HG03108 (cell line): Measurements from ENCODE around the gene CACNA2D4.
"Not testable (repeated sequence)": the region's sequence is repeated elsewhere in the genome, so short reads cannot be mapped to it uniquely, and the experiment has no call there.

Experiments used
- ATAC-seq: cut with Tn5 transposase; IDR thresholded peaks from one replicate; pipeline ENCODE4 v1.9.1; 2021; ENCODE audit warnings: moderate library complexity; ENCODE audit not compliant: unreplicated experiment

CACNA2D4 gene, protein sequence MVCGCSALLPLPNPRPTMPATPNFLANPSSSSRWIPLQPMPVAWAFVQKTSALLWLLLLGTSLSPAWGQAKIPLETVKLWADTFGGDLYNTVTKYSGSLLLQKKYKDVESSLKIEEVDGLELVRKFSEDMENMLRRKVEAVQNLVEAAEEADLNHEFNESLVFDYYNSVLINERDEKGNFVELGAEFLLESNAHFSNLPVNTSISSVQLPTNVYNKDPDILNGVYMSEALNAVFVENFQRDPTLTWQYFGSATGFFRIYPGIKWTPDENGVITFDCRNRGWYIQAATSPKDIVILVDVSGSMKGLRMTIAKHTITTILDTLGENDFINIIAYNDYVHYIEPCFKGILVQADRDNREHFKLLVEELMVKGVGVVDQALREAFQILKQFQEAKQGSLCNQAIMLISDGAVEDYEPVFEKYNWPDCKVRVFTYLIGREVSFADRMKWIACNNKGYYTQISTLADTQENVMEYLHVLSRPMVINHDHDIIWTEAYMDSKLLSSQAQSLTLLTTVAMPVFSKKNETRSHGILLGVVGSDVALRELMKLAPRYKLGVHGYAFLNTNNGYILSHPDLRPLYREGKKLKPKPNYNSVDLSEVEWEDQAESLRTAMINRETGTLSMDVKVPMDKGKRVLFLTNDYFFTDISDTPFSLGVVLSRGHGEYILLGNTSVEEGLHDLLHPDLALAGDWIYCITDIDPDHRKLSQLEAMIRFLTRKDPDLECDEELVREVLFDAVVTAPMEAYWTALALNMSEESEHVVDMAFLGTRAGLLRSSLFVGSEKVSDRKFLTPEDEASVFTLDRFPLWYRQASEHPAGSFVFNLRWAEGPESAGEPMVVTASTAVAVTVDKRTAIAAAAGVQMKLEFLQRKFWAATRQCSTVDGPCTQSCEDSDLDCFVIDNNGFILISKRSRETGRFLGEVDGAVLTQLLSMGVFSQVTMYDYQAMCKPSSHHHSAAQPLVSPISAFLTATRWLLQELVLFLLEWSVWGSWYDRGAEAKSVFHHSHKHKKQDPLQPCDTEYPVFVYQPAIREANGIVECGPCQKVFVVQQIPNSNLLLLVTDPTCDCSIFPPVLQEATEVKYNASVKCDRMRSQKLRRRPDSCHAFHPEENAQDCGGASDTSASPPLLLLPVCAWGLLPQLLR

DNA sequence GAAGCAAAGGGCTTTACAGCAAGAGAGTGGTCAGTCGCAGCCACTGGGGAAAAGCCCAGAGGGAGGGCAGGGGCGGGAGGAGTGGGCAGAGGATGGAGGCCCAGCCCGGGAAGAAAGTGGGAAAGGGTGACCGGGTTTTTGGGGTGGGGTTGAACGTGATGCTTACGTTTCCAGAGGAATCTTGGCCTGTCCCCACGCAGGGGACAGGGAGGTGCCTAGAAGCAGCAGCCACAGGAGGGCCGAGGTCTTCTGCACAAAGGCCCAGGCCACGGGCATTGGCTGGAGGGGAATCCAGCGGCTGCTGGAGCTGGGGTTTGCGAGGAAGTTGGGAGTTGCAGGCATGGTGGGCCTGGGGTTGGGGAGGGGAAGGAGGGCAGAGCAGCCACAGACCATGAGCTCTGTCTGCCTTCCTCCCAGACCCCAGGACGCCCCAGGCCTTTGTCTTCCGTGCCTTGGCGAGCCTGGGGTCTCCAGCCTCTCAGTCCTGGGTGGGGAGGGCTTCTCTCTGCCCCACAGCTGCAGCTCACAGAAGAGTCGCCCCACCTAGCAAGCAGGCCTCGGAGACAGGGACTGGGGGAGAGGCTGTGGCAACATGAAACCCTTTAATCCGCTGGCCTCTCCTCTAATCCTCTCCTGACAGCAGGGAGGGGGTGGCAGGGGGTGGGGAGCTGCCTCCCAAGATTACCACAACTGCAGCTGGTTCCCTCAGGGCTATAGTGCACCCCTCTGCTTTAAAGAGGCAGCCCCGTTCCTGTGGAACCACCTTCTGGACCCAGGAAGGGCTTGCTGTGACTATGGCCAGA is at the start of gene CACNA2D4:
TSS of gene CACNA2D4 (minus strand) at position 572 of the 803 bp plus-strand sequence. CDS start at position 393, 179 bp downstream.
- no peak for ATAC-seq

- ATAC-seq = no peak
Measured at GRCh38 chr12:1966561-1967226, 48.2 kb upstream of the CACNA2D4 start.

GRCh38 chr12:1965916-1966315 is 47.5 kb upstream of the CACNA2D4 start:
- no peak for ATAC-seq

- no peak for ATAC-seq
Measured at GRCh38 chr12:1962051-1963020, 43.9 kb upstream of the CACNA2D4 start.

DNA sequence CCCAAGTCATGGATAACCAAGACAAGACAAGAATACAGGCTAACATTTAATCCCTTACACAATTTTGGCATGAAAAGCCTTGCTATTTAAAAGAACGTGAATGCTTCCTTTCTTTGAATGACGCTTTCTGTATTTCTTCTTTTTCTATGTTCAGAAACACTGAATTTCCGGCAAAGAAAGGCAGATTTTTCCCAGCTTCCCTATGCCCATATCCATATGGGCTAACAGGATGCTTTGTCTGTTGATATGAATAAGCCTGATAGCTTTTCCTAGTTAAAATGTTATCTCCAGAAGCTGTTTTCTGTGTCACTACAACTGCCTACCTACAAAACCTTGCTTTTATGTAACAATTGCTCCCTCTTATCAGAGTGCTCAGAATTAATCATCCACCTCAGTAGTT is 38.3 kb upstream of the CACNA2D4 start:
- ATAC-seq = no peak

DNA sequence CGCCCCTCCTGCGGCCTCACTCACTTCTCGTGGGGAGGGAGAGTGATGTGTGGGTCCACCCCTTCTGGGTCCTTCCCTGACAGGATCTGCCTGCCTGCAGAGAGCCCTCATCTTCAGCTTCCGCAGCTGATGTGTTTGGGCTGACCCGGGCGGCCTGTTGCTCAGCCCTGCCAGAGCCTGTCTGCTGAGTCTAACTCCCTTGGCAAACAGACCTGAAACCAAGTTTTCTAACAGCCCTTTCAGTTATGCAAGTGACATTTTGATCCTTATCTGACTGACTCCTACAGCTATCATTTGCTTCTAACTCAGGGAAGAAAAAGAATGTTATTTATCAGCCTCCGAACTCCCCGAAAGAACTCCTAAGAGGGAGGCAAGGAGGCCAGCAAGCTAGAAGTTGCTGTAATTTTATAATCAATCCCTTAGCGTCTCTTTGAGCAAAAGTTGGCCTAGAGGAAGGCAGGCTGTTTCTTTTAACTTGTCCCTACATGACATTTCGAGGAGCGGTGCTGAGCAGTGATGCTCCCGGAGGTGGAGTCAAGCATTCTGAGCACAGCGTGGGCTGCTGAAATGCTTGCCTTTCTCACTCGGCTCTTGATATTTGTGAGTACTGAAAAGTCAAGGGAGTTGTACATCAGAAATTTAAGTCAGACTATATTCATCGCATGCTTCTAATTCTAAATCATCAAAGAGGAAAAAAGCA is 31.5 kb upstream of the CACNA2D4 start:
- no peak for ATAC-seq

- no peak for ATAC-seq
Measured at GRCh38 chr12:1948883-1949282, 30.4 kb upstream of the CACNA2D4 start.

GRCh38 chr12:1947081-1947480 is 28.6 kb upstream of the CACNA2D4 start:
- no peak for ATAC-seq

GRCh38 chr12:1946296-1946695 is 27.8 kb upstream of the CACNA2D4 start:
- no peak for ATAC-seq

- ATAC-seq = not testable (repeated sequence)
Measured at GRCh38 chr12:1945502-1945901, 27.1 kb upstream of the CACNA2D4 start.

DNA sequence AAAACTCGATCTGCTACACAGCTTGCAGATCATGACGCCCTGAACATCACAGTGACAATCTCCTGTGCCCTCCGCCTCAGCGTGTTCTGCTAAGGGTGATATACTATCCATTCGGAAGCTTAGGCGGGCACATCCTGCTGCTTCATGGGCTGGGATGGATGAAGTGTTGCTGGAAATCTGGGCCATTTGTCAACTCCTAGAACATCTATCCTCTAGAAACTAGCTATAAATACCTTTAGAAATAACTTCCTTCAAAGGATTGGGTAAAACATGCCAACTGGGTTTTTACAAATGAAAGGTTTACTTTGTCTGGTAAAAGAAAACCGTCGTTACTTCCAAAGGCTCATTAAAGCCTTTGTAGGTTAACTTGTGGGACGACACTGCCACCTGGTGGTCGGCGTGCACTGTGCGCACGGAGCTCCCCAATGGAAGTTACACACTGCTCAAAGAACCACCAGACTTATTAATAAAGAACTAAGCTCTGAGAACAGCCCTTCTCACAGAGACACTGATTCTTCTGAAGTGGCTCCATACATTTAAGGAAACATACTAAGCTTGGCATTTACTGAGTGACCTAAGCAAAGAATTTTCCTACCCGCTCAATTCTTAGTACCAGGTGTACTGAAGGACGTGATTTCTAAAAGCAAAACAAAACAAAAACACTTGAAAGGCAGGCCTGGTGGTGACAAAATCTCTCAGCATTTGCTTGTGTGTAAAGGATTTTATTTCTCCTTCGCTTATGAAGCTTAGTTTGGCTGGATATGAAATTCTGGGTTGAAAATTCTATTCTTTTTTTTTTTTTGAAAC is 21.6 kb upstream of the CACNA2D4 start:
- no peak for ATAC-seq

DNA sequence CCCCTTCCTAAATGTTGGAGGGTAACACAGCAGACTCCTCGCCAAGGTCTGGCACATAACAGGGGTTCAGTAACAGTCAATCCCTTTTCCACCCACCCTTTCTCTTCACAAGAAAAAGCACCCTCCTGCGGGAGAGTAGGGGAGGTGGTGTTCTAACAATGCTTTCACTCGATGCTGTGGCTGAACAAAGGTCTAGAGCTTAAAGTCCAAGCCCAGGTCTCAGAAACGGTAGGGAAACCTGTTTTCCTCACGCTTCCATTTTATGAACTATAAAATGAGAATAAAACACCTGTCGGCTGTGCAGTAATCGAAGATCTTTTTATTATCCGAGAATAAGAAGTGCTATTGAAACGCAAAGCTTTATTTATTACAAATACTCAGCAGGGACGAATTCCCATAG is 20.9 kb upstream of the CACNA2D4 start:
- no peak for ATAC-seq

GRCh38 chr12:1937481-1938224 is 19.2 kb upstream of the CACNA2D4 start:
- no peak for ATAC-seq

DNA sequence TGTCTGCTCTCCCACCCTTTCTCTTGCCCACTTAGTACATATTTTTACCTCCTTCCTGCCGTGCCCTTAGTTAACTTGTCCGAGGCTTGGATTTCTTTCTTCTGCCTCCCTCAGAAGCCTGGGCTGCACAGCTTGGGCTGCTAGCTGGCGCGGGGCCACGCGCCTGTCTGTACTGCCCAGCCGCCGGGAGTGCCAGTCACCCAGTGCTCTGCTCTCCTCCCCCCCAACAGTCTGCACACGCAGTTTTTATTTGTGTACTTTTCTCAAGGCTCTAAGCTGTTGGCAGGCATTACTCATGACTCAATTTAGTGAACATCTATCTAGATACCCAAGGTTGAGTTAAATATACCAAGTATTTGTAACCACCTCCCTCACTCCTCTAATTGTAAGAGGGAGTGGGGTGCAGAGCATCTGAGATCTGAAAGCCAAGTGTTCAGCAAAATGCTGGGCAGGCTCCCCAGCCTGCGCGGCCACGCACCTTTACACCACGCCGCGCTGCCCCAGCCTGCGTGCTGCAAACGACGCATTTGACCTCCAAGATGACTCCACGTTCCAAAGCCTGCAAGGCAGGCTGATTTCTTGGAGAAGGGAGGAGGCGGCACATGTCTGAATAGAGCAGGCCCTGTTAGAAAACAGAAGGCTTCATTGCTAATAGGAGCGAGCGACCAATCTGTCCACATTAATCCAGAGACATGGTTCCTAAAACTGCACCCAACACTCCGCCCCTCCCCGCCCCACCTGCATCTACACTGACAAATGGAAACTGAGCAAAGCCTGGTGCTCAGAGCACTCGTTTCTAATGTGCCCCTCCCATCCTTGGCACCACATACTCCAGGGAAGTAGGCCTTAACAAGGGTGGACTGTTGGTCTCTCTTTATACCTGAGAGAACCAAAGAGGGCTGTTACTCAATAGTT is 18.2 kb upstream of the CACNA2D4 start:
- no peak for ATAC-seq

GRCh38 chr12:1935700-1936378 is 17.4 kb upstream of the CACNA2D4 start:
- no peak for ATAC-seq
